Smooth muscle cell (in vitro differentiated cells): ENCODE measurements around the gene IGLON5. TPM values are rescaled to one million over a fixed set of nuclear protein-coding genes. Genes with fewer than 3 reads are reported as not detected.

ENCODE experiments used
- DNase-seq: peaks from one replicate; lab custom pipeline; 2025; ENCODE audit not compliant: unreplicated experiment; lab: John Stamatoyannopoulos, UW
- H2AFZ ChIP-seq: fragments of 200-600 bp; sonication (generic); 2 replicates; pipeline ENCODE4 v1.6.0; 2016; ENCODE audit warnings: antibody characterized with exemption, low read depth, mild to moderate bottlenecking
- H3F3A ChIP-seq: fragments of 200-600 bp; sonication (generic); 2 replicates; pipeline ENCODE4 v1.6.0; 2017; ENCODE audit warnings: antibody characterized with exemption, low read depth
- H3K27ac ChIP-seq: fragments of 200-600 bp; sonication (generic); 2 replicates; pipeline ENCODE4 v1.5.1; 2016; ENCODE audit warnings: low read depth, mild to moderate bottlenecking
- H3K27me3 ChIP-seq: fragments of 200-600 bp; sonication (generic); 2 replicates; pipeline ENCODE4 v1.6.1; 2016; ENCODE audit warnings: low read depth, mild to moderate bottlenecking
- H3K36me3 ChIP-seq: fragments of 200-600 bp; sonication (generic); 2 replicates; pipeline ENCODE4 v1.5.1; 2016; ENCODE audit warnings: low read depth
- H3K4me1 ChIP-seq: fragments of 200-600 bp; sonication (generic); 2 replicates; pipeline ENCODE4 v1.5.1; 2016; ENCODE audit warnings: low read depth
- H3K4me2 ChIP-seq: fragments of 200-600 bp; sonication (generic); 2 replicates; pipeline ENCODE4 v1.6.0; 2016; ENCODE audit warnings: mild to moderate bottlenecking
- H3K4me3 ChIP-seq: fragments of 200-600 bp; sonication (generic); 2 replicates; pipeline ENCODE4 v1.5.1; 2016; ENCODE audit warnings: mild to moderate bottlenecking
- H3K79me2 ChIP-seq: fragments of 200-600 bp; sonication (generic); 2 replicates; pipeline ENCODE4 v1.6.0; 2016; ENCODE audit warnings: low read depth, mild to moderate bottlenecking
- H3K9ac ChIP-seq: fragments of 200-600 bp; sonication (generic); 2 replicates; pipeline ENCODE4 v1.6.0; 2016; ENCODE audit warnings: low read depth
- H3K9me3 ChIP-seq: fragments of 200-600 bp; sonication (generic); replicated peaks from 2 replicates; pipeline ENCODE4 v1.5.1; 2016; ENCODE audit warnings: low read depth
- H4K20me1 ChIP-seq: fragments of 200-600 bp; sonication (generic); 2 replicates; pipeline ENCODE4 v1.6.0; 2016; ENCODE audit warnings: low read depth
- WGBS: methylation state at CpG from one replicate; pipeline ENCODE4 v1.1.7; 2016; ENCODE audit warnings: low lambda C conversion rate; 5-methylcytosine and 5-hydroxymethylcytosine counted together
- polyA plus RNA-seq: library from polyadenylated mRNA; unstranded; fragments of >200 nt; fragmentation: Nextera tagmentation; extraction: Ambion mirVana; gene quantifications from 2 replicates; pipeline ENCODE4 v1.2.1, GENCODE V29; 2016
- total RNA-seq: library from RNA; depleted of rRNA; stranded (reverse); fragments of >200 nt; gene quantifications from 2 replicates; pipeline ENCODE4 v1.2.3, GENCODE V29; 2014
- TF ChIP-seq, protein P1 (sequence below): fragments of 200-600 bp; sonication (generic); IDR thresholded peaks from 2 replicates; pipeline ENCODE4 v1.5.1; 2017; ENCODE audit warnings: borderline replicate concordance, mild to moderate bottlenecking, antibody characterized with exemption; ENCODE audit not compliant: insufficient read depth, poor library complexity, severe bottlenecking

IGLON5 gene
- total and polyA plus RNA-seq, 2 experiments from 2014 or later: 3.5 to 3.8 TPM

DNA sequence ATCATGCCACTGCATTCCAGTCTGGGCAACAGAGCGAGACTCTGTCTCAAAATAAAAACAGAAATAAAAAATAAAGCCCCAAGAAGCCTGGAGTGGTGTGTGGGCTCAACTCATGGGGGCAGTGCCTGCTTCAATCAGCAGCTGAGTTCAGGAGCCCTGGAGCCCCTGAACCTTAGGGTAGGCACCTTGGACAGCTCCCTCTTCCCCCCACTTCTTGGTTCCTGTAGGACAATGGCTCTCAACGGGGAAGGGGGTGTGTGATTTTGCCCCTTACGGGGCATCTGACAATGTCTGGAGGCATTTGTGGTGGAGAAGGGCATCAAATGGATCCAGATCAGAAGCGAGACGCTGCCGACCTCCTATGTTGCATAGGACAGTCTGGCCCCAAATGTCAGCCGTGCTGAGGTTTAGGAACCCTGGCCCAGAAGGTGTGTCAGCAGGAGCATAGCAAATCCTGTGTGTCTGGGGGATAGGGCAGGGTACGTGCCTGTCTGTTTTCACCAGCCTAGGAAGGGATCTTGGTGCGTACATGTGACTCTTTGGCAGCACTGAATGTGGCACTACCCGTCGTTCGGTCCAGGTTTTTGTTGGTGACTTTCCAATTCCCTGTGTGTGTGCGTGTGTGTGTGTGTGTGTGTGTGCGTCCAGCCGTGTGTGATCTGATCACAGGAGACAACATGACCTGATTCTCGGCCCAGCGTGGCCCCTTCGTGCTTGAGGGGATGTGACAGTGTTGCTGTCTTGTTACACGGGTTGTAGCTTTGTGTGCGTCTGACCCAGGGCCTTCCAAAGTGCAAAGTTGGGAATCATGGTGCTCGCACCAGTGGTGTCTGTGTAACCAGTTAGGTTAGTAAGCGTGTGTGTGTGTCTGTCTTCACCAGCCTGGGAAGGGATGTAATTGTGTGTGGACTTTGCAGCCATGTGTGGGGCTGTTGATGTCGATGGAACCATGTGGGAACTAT is 7.5 kb downstream of the IGLON5 start:
- no peaks in the 10 kb centered on the region for H3K79me2 ChIP-seq
- H3K4me2 ChIP-seq: no peak overlapping the region
- H3K4me3 ChIP-seq: no peak overlapping the region
- no peaks in the 10 kb centered on the region for H3K9me3 ChIP-seq
- no peak overlapping the region for H2AFZ ChIP-seq
- 85% methylated on average over 23 of the region's 23 CpGs for WGBS
- H4K20me1 ChIP-seq: no peaks in the 10 kb centered on the region
- no peaks in the 10 kb centered on the region for H3K4me1 ChIP-seq
- H3K36me3 ChIP-seq: no peaks in the 10 kb centered on the region
- no peaks in the 10 kb centered on the region for H3K27me3 ChIP-seq
- H3K27ac ChIP-seq: no peak overlapping the region
- TF ChIP-seq, protein P1, sequence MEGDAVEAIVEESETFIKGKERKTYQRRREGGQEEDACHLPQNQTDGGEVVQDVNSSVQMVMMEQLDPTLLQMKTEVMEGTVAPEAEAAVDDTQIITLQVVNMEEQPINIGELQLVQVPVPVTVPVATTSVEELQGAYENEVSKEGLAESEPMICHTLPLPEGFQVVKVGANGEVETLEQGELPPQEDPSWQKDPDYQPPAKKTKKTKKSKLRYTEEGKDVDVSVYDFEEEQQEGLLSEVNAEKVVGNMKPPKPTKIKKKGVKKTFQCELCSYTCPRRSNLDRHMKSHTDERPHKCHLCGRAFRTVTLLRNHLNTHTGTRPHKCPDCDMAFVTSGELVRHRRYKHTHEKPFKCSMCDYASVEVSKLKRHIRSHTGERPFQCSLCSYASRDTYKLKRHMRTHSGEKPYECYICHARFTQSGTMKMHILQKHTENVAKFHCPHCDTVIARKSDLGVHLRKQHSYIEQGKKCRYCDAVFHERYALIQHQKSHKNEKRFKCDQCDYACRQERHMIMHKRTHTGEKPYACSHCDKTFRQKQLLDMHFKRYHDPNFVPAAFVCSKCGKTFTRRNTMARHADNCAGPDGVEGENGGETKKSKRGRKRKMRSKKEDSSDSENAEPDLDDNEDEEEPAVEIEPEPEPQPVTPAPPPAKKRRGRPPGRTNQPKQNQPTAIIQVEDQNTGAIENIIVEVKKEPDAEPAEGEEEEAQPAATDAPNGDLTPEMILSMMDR: no peak
- no peaks in the 10 kb centered on the region for H3F3A ChIP-seq
- H3K9ac ChIP-seq: no peak overlapping the region
- DNase-seq: no peak

- no peaks in the 10 kb centered on the region for H4K20me1 ChIP-seq
- TF ChIP-seq, protein P1: no peak
- H2AFZ ChIP-seq: no peak overlapping the region
- no peak overlapping the region for H3K9ac ChIP-seq
- no peaks in the 10 kb centered on the region for H3K9me3 ChIP-seq
- no peaks in the 10 kb centered on the region for H3F3A ChIP-seq
- no peaks in the 10 kb centered on the region for H3K79me2 ChIP-seq
- H3K4me2 ChIP-seq: no peak overlapping the region
- no peak for DNase-seq
- no peaks in the 10 kb centered on the region for H3K27me3 ChIP-seq
- H3K36me3 ChIP-seq: no peaks in the 10 kb centered on the region
- WGBS: 94% methylated on average over 14 of the region's 14 CpGs
- H3K4me1 ChIP-seq: no peaks in the 10 kb centered on the region
- no peak overlapping the region for H3K27ac ChIP-seq
- H3K4me3 ChIP-seq: no peak overlapping the region
Observed at GRCh38 chr19:51319649-51320279, 8.3 kb downstream of the IGLON5 start.

DNA sequence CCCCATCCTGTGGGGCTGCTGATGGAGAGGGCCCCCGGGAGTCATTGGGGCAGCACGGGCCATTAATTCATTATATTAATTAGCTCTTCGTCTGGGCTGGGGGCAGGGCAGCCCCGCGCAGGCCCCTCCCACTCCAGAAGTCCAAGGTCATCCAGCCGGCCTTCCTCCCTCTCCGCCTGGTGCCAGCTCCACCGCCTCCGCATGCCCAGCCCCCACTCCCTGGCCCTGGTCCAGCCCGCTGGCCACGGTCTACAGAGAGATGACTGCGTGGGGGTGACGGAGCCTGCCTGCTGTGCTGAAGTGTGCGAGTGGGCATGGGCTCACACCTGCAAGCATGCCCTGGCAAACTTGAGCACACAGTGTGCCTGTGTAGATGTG is 8.8 kb downstream of the IGLON5 start:
- Histone ChIP-seq H3K36me3 (no peaks in the 10 kb centered on the region), H3K27ac (no peak overlapping the region), H3F3A (no peaks in the 10 kb centered on the region), H3K27me3 (no peaks in the 10 kb centered on the region), H2AFZ (no peak overlapping the region), H3K79me2 (no peaks in the 10 kb centered on the region), H4K20me1 (no peaks in the 10 kb centered on the region), H3K4me2 (no peak overlapping the region), H3K4me3 (no peak overlapping the region), H3K4me1 (no peaks in the 10 kb centered on the region), H3K9me3 (no peaks in the 10 kb centered on the region), H3K9ac (no peak overlapping the region)
- 59% methylated on average over 14 of the region's 14 CpGs for WGBS
- DNase-seq: no peak
- TF ChIP-seq, protein P1: no peak
